NCI-H2227 treated with DMSO at 0.1 percent for 48 hours (cell line): ENCODE data around the gene IGSF1.

Experiments
- DNase-seq: peaks from one replicate; lab custom pipeline; 2025; lab: John Stamatoyannopoulos, UW

Gene IGSF1, protein sequence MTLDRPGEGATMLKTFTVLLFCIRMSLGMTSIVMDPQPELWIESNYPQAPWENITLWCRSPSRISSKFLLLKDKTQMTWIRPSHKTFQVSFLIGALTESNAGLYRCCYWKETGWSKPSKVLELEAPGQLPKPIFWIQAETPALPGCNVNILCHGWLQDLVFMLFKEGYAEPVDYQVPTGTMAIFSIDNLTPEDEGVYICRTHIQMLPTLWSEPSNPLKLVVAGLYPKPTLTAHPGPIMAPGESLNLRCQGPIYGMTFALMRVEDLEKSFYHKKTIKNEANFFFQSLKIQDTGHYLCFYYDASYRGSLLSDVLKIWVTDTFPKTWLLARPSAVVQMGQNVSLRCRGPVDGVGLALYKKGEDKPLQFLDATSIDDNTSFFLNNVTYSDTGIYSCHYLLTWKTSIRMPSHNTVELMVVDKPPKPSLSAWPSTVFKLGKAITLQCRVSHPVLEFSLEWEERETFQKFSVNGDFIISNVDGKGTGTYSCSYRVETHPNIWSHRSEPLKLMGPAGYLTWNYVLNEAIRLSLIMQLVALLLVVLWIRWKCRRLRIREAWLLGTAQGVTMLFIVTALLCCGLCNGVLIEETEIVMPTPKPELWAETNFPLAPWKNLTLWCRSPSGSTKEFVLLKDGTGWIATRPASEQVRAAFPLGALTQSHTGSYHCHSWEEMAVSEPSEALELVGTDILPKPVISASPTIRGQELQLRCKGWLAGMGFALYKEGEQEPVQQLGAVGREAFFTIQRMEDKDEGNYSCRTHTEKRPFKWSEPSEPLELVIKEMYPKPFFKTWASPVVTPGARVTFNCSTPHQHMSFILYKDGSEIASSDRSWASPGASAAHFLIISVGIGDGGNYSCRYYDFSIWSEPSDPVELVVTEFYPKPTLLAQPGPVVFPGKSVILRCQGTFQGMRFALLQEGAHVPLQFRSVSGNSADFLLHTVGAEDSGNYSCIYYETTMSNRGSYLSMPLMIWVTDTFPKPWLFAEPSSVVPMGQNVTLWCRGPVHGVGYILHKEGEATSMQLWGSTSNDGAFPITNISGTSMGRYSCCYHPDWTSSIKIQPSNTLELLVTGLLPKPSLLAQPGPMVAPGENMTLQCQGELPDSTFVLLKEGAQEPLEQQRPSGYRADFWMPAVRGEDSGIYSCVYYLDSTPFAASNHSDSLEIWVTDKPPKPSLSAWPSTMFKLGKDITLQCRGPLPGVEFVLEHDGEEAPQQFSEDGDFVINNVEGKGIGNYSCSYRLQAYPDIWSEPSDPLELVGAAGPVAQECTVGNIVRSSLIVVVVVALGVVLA (N-terminal part only)

DNA sequence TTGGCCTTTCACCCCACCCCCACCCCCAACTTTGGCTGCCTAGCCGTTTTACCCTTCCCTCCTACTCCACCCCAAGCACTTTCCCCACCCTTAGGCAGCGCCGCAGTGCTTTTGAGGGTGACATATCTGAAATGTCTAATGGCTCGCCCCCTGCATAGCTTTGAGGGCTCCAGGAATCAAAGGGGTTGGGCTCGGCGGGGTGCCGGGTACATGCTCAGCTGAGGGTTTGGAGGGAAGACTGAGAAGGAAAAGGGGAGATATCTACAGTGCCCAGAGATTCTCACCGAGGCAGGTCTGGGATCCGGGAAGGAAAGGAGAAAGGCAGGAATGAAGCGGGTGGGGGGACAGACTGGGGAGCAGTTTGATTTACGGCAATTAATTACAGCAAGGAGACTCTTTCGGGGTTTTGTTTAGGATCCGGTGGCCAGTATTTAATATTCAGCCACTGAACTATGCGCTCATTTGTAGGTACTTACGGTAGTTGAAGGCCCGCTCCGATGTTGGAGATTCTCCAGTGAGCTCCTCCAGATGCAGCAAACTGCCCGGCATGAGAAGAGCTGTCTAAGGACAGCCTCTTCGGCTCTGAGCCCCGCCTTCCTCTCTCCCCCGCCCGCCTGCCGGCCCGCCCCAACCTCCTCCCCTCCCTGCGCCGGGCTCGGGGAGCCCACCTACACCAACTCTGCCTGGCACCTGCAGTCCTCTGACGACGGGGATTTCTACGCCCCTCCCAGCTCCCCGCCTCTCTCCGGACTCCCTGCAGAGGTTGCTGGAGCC is at the start of gene IGSF1:
Gene IGSF1, minus strand, starts transcription at position 569 of the 774 bp plus-strand sequence. CDS start 2,632 bp downstream, outside the sequence.
- no peak for DNase-seq

DNA sequence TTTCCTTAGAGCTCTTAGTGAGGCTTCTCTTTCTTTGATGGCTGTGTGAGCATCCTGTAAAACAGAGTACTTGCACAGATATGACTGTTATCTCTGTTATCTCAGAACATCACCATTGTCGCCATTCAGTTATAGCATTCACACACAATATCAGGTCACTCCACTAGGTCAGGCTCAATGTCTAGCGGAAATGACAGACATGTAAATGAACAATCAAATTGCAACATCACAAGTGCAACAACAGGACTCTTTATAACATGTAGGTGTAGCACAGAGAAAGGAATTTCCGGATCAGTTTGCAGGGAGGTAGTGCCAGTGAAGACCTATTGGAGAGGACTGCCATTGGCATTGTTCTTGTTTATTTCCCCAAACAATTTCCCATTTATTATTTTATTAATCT is 43.2 kb upstream of the IGSF1 start:
- DNase-seq, result no peak

DNA sequence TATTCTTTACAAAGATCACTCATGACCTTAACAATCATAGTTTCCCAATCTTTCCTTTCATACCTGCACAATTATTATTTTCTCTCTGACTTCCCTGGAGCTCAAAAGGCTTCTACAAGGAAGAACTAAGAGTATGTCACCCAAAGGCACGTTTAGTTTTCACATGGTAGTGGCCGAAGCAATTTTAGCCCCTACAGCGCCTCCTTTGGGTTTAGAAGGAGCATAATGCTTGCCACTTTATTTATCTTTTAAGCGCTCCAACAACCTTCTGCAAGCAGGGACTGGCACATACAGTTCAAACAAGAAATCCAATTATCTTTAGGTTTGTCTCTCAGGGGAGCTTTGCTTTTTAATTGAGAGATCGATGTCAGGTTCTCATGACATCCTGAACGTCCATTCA is 42.0 kb upstream of the IGSF1 start:
- no peak for DNase-seq

DNA sequence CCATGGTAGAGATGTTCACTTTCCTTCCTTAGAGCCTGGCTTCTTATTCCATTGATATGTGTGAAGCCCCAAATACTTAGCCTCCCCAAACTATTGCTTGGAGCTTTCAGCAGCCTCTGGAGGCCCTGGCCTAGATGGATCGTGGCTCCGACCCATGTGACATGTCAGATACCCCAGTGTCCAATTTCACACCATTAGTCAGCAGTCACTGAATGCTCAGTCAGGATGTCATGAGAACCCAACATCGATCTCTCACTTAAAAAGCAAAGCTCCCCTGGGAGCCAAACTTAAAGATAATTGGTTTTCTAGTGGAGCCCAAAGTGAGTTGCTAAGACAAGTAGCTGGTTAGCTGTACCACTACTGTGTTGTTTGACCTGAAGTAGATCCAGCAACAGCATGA is 41.6 kb upstream of the IGSF1 start:
- DNase-seq, result no peak

DNA sequence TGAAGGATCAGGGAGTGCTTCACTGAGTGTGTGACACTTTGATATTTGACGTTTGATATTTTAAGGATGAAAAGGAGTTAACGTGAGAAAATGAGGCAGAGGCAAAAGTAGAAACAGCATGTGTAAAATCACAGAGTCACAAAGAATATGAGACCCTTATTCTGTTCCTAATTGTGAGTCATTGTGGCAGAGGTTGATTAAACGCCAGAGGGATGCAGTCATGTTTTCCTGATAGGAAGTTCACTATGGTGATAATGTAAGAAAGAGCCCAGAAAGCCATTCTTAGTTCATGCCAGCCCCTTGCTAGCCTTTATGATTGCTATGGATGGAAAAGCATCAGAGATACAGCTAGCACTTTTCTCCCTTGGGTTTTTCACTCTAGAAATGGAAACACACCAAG is 33.5 kb upstream of the IGSF1 start:
- no peak for DNase-seq

DNA sequence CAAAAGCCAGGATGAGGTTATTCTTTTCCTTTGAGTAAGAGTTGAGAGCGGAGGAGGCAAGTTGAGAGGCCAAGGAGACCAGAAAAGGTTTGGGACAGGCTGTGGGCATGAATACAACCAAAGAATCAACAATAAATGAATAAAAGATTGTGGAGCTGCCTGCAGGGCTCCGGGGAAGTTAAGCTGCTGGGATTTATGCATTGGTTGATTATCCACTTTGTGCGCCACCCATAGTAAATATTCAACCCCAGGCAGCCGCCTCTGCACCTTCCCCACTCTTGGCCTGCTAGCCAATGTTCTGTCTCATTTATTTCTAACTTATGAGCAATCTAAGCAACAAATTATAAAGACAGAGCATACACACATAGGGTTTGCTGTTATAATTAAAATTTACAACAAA is 28.2 kb upstream of the IGSF1 start:
- DNase-seq, result no peak

DNA sequence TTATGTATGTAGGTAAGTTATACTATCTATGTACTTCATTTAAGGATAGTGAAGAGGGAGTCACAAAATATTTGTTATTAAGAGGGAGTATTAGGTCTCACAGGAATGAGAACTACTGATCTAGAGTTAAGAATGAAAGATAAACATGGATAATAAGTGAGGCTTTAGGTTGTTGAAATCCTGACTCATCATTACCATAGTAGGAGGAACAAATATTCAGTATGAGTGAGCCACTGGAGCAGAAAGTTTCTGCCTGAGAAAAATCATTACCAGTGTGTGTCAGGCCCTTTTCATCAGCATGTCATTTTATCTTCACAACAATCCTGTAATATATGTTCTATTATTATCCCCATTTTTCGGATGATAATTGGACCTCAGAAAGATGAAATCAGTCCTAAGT is 27.2 kb upstream of the IGSF1 start:
- DNase-seq, result no peak

DNA sequence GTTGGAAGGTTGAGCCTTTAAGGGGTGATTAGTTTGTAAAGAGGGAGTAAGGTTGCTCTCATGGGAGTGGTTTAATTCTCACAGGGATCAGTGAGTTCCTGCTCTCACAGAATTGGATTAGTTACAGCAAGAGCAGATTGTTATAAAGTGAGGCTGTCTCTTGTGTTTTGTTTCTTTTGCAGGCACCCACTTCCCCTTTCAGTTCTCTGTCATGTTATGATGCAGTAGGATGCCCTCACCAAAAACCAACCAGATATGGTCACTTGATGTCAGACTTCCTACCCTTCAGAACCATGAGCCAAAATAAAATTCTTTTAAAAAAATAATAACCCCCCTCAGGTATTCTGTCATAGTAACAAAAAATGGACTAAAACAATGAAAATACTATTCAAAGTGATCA is 19.9 kb upstream of the IGSF1 start:
- no peak for DNase-seq

DNA sequence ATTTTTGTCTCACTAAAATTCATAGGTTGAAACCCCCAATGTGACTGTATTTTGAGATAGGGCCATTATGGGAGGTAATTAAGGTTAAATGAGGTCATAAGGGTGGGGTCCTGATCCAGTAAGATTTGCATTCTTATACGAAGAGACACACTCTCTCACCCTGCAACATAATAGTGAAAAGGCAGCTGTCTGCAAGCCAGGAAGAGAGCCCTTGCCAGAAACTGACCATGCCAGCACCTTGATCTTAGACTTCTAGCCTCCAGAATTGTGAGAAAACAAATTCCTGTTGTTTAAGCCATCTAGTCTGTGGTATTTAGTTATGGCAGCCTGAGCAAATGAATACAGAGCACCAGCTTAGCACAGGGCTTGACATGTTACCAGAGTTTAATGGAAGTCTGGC is 17.5 kb upstream of the IGSF1 start:
- DNase-seq, result no peak

DNA sequence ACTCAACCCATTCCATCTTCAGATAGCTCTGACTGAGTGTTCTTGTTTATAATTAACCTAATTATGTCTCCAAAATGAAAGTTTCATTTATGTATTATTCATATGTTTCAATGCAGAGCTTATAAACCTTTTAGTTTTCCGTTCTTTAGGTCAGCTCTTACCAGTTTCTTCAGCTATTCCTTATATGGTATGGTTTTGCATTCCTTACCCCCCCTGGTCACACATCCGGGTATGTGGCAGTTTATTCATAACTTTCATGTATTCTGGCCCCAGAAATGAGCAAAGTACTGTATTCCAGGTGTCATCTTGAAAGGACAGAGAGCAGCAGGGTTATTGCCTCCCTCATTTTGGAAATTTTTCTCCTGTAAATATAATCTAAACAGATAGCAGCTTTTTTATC is 16.8 kb upstream of the IGSF1 start:
- no peak for DNase-seq

DNA sequence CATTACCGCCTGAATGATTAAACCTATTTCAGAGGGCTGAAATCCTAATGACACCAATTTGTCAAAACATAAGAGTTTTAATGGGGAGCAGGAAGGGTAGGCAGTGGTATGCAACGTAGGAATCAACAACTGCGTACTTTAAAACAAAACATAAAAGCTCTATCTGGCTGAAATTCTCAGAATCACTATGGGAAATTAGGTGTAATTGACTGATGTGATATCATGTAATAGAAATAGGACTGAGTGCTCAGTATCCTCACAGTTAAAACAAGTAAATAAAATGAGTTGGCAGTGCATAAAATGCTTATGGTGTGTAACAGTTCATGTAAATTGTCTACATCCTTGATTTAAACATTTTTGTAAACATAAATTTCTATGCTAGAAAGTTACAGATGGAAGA is 13.6 kb upstream of the IGSF1 start:
- no peak for DNase-seq

DNA sequence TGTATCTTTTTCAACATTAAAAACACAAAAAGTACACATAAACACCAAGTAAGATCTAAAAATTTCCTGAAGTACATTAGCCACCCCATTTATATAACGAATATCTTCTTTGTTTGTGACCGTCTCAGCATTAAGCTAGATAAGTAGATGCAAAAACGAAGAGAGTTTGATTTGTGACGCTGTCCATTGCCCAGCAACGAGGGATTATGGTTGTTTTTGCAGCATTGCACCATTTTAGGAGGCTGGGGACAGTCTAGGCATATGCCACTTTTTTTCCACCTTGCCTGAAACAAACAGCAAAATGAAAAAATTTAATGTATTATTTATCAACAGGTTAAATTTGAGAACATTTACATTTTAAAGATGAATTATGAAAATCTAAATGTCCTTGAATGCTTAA is 12.0 kb upstream of the IGSF1 start:
- no peak for DNase-seq

DNA sequence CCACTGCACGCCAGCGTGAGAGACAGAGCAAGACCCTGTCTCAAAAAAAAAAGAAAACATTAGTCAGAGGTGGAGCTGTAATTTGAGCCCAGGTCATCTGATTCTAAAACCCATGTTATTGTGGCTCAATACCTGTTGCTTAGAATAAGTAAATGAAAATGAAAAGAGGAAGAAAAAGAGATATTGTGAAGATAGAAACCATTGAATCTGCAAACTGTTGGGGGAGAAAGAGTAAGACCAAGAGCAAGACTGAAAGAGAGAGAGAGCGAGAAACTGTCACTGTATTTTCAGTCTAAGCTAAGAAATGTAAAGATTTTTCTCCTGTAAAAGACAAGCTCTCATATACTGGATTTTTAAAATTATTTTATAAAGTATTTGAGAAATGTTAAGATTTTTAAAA is 9.7 kb upstream of the IGSF1 start:
- no peak for DNase-seq

DNA sequence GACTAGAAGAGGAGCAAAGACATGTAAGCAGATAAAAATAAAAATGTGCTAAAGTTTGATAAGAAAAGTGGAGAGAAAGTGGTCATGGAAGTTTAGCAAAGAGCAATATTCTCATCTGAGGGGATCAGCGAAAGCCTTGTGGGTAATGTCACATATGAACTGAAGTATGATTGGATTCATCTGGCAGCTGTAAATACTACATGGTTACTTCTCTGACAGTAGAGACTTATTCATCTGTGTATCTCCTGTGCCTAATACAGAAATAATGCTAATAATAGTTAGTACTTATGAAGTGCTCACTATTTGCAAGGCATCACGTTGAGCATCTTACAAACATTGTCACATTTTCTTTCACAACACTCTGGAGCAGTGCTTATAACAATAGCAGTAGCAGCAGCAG is 8.9 kb upstream of the IGSF1 start:
- DNase-seq, result no peak

DNA sequence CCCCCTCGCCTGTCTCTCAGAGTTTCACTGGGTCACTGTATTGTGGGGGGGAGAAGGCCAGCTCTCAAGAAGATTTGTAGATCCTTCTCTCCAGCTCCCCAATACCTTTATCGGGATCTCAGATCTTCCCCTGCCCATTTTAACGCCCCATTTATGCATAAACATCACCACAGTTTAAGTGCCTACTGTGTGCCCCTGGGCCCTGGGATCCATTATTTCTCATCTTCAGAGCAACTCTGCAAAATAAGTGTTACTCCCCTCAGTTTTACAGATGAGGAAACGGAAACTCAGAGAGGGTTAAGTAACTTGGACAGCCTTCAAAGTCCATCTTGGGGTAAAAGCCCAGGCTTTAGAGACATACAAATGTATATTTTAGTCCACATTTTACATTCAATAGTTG is 421 bp upstream of the IGSF1 start:
- DNase-seq, result no peak

DNA sequence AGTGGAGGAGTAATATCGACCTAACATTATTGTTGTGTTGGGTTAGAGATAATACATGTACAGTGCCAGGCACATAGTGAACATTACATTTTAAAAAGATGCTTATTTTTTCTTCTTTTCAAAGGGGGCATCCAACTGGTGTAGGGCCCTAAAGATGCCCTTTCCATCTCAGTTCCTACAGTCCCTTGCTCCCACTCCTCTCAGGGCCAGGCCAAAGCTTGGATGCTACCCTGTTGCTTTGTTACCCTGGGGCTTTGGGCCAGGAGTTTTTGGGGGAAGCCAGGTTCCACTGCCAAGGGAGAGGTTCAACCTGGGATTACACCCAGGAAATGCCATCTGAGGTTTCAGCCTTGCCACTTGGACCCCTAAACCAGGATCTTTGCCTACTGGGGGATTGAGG is 918 bp downstream of the IGSF1 start:
- DNase-seq, result no peak

DNA sequence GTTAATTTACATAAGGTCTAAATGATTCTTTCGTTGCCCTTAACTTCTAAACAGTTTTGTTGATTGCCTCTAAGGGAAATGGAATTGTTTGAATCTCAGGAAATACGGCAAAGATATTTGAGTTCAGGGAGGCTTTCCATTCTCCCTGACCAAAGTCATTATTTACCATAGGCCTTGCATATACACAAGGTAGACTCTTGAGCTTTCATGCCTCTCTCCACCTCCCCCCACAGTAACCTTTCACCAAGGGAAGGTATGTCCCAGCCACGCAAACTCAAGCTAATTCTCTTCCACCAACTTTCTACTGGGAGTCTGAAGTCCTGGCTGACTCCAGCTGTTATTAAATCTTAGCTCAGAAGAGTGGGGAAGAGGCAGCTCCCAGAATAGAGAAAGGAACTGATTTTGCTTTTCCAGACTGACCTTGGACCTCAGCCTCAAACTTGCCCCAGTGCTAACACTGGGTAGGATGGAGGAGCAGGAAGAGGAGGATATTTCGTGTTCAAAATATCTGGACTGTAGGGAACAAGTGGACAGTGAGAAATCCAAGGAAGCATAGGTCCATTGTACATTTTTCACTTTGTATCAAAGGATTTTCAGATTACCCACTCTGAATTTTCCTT is 1.4 kb downstream of the IGSF1 start:
- no peak for DNase-seq

DNA sequence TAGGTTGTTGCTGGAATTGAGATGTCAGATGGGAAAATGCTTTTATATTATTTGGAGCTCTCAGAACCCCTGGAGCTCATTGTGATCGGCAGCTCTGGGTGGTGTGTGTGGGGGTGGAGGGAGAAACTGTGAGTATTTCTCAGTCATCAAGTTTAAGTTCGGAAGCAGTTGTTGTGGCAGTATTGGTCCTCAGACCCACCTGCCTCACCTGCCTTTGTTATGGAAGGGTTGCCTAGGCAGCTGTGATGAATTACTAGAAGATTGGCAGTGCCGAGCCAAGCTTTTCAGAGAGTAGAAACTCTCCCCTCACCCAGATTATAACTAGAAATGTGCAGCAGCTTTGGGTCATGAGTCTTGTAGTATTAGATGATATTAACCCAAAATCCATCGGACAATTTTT is 9.5 kb downstream of the IGSF1 start:
- DNase-seq, result no peak

DNA sequence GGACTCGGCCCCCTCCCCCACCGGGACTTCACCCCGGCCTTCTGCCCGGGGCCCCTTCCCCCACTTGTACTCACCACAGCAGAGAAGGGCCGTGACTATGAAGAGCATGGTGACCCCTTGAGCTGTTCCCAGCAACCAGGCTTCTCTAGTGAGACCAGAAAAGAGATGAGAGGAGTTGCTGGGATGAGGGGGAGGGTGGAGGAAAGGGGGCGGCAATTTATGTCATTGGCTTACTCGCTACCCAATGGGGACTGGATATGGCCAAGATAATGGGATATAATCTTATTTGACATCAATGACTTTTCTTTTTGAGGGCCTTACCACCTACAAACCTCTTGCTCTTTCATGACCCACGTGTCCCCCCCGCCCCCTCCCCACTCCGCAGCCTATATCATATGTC is 9.9 kb downstream of the IGSF1 start:
- DNase-seq, result no peak

DNA sequence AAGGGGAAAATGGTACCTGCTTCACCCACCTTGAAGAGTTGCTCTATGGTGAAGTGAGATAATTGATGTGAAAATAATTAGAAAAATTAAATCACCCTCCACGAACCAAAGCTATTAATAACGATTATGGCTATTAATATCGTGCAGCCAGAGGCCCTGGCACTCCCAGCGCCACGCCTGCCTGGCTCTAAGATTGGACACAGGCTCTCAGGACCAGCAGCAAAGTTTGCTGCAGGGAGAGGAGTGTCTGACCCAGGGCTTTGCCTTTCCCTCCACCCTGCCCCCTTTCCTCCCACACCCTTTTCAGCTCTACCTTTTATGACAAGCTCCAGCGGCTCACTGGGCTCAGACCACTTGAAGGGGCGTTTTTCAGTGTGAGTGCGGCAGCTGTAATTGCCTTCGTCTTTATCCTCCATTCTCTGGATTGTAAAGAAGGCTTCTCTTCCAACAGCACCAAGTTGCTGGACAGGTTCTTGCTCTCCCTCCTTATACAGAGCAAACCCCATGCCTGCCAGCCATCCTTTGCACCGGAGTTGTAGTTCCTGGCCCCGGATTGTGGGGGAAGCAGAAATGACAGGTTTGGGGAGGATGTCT is 11.5 kb downstream of the IGSF1 start:
- DNase-seq, result peak; percentile 9

DNA sequence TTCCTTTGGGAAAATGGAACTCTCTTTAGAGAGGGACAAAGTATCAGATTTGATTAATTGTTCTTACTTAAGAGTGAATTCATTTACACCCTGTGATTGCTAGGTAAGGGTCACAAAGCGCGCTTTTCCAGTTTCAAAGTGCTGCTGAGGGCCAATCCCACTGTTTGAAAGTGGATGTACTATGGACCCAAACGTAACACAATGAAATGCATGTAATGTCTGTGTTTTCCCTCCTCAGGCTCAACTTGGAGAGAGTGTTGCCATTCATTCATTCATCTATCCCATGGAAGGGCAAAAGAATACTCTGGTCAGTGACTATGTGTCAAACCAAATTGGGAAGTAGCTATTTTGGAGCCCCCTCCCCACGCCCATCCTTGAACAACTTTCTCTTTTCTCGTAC is 16.1 kb downstream of the IGSF1 start:
- DNase-seq, result no peak
